ENCODE measurements around the gene SNW1.

SNW1 gene

GRCh38 chr14:77786148-77786547 is 25.2 kb upstream of the SNW1 start:
- ChIA-PET CTCF (no interaction called here), POLR2A (no interaction called here)
- Histone ChIP-seq H3K36me3 (ENCODE audit: control insufficient read depth in 2 of 2, insufficient read depth in 1 of 2, low read length in 2 of 2) (no peaks in the 10 kb centered on the region), H3K27ac (ENCODE audit: extremely low read depth, low read depth, low read length) (no peak overlapping the region), H3K9me3 (ENCODE audit: control insufficient read depth, insufficient read depth, low read depth, low read length) (no peaks in the 10 kb centered on the region), H3K4me3 (ENCODE audit: low read depth, low read length) (no peak overlapping the region), H3K4me1 (ENCODE audit: control insufficient read depth, insufficient read depth, low read length) (no peaks in the 10 kb centered on the region)
- TF ChIP-seq ZNF645 (tag by site-specific recombination; IDR thresholded peaks at IDR 0.05) (no peak), KLF16 (tag by site-specific recombination; IDR thresholded peaks at IDR 0.05) (no peak), KLF8 (tag by site-specific recombination; IDR thresholded peaks at IDR 0.05) (no peak), ZNF670 (tag by site-specific recombination; IDR thresholded peaks at IDR 0.05; ENCODE audit: low read depth) (no peak), ZNF549 (tag by site-specific recombination; IDR thresholded peaks at IDR 0.05) (no peak), ZNF423 (tag by site-specific recombination; IDR thresholded peaks at IDR 0.05) (no peak), ZNF510 (tag by site-specific recombination; IDR thresholded peaks at IDR 0.05; ENCODE audit: insufficient replicate concordance) (no peak), ZNF184 (tag by site-specific recombination; IDR thresholded peaks at IDR 0.05) (no peak), ZNF239 (tag by site-specific recombination; IDR thresholded peaks at IDR 0.05) (no peak), ZNF366 (tag by site-specific recombination; conservative IDR thresholded peaks at IDR 0.05) (no peak), ZNF311 (tag by site-specific recombination; IDR thresholded peaks at IDR 0.05; ENCODE audit: borderline replicate concordance) (no peak), ZBTB8A (tag by site-specific recombination; IDR thresholded peaks at IDR 0.05) (no peak), ZBTB7A (tag by site-specific recombination; IDR thresholded peaks at IDR 0.05; ENCODE audit: low read depth) (no peak), ZNF677 (tag by site-specific recombination; IDR thresholded peaks at IDR 0.05) (no peak), ZNF248 (tag by site-specific recombination; IDR thresholded peaks at IDR 0.05) (no peak), SETDB1 (IDR thresholded peaks at IDR 0.05; ENCODE audit: insufficient read length, low read length) (no peak)
- TF ChIP-seq, protein P1, sequence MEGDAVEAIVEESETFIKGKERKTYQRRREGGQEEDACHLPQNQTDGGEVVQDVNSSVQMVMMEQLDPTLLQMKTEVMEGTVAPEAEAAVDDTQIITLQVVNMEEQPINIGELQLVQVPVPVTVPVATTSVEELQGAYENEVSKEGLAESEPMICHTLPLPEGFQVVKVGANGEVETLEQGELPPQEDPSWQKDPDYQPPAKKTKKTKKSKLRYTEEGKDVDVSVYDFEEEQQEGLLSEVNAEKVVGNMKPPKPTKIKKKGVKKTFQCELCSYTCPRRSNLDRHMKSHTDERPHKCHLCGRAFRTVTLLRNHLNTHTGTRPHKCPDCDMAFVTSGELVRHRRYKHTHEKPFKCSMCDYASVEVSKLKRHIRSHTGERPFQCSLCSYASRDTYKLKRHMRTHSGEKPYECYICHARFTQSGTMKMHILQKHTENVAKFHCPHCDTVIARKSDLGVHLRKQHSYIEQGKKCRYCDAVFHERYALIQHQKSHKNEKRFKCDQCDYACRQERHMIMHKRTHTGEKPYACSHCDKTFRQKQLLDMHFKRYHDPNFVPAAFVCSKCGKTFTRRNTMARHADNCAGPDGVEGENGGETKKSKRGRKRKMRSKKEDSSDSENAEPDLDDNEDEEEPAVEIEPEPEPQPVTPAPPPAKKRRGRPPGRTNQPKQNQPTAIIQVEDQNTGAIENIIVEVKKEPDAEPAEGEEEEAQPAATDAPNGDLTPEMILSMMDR (tag by site-specific recombination; IDR thresholded peaks at IDR 0.05) = no peak

DNA sequence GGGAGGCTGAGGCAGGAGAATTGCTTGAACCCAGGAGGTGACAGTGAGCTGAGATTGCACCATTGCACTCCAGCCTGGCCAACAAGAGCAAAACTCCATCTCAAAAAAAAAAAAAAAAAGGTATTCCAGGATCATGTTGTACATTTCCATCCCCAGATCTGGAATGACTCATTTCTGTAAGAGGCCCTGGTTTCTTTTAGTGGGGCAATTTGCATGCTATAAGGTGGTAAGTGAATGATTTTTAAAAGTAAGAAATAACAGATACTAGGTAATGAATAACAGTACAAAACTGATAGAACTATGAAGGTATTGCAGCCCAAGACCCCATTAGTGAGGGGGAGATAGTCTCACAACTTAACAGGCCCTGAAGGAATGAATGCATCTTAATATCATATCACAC is 21.2 kb upstream of the SNW1 start:
- Histone ChIP-seq H3K9me3 (ENCODE audit: control insufficient read depth, insufficient read depth, low read depth, low read length) (no peaks in the 10 kb centered on the region), H3K36me3 (ENCODE audit: control insufficient read depth in 2 of 2, insufficient read depth in 1 of 2, low read length in 2 of 2) (no peaks in the 10 kb centered on the region), H3K4me3 (ENCODE audit: low read depth, low read length) (no peak overlapping the region), H3K27ac (ENCODE audit: extremely low read depth, low read depth, low read length) (no peak overlapping the region), H3K4me1 (ENCODE audit: control insufficient read depth, insufficient read depth, low read length) (no peaks in the 10 kb centered on the region)
- ChIA-PET CTCF (no interaction called here), POLR2A (no interaction called here)
- TF ChIP-seq ZNF23 (tag by site-specific recombination; IDR thresholded peaks at IDR 0.05; ENCODE audit: borderline replicate concordance) (no peak), ZFHX2 (tag by site-specific recombination; conservative IDR thresholded peaks at IDR 0.05) (no peak), ZNF426 (tag by site-specific recombination; IDR thresholded peaks at IDR 0.05) (no peak), WT1 (tag by site-specific recombination; IDR thresholded peaks at IDR 0.05) (no peak), TRIM28 (IDR thresholded peaks at IDR 0.05; ENCODE audit: borderline replicate concordance, low read length) (no peak), PRDM2 (tag by site-specific recombination; IDR thresholded peaks at IDR 0.05; ENCODE audit: borderline replicate concordance) (no peak), SP7 (tag by site-specific recombination; IDR thresholded peaks at IDR 0.05) (no peak), ZNF114 (tag by site-specific recombination; IDR thresholded peaks at IDR 0.05) (no peak), ZNF16 (tag by site-specific recombination; IDR thresholded peaks at IDR 0.05; ENCODE audit: low read depth) (no peak)
- TF ChIP-seq, protein P2, sequence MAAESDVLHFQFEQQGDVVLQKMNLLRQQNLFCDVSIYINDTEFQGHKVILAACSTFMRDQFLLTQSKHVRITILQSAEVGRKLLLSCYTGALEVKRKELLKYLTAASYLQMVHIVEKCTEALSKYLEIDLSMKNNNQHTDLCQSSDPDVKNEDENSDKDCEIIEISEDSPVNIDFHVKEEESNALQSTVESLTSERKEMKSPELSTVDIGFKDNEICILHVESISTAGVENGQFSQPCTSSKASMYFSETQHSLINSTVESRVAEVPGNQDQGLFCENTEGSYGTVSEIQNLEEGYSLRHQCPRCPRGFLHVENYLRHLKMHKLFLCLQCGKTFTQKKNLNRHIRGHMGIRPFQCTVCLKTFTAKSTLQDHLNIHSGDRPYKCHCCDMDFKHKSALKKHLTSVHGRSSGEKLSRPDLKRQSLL (tag by site-specific recombination; IDR thresholded peaks at IDR 0.05) = no peak
